ENCODE measurements around the gene FRAS1. TPM values are rescaled to one million over a fixed set of nuclear protein-coding genes. Genes with fewer than 3 reads are reported as not detected.

Gene FRAS1
- total and polyA plus RNA-seq, 8 donors: 4.7 to 21.5 (median 14.7) TPM

DNA sequence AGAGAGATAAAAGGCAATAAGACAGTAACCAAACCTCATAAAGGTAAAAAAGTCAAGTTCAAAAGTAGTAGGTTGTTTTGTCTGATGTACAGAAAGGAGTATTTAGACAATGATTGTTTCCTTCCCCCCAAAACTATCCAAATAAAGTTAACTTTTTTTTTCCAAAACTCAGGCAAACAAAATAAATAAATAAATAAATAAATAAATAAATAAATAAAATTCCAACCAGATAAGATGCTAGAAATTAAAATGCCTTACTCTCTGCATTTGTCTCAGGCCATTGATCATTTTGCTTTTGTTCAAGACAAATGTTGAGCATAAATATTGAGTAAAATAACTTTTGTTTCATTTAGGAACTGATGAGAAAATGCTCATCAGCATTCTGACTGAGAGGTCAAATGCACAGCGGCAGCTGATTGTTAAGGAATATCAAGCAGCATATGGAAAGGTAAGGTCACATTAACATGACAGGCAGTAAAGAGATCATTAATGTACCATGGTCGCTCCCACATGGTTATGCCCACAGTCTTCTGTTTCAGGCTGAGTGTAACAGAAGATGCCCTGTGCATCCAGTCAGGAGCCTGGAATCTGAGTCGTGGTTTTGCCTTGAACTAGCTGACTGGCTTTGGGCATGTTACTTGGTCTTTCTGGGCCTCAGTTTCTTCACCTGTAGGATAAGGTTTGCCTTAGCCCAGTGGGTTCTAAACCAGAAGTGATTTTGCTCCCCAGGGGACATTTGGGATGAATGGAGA lies 521.7 kb downstream of the FRAS1 start:
- no peak for FAIRE-seq
- no peak for ATAC-seq
- TF ChIP-seq CTCF (IDR thresholded peaks at IDR 0.05): no peak
- H3K27me3 ChIP-seq: no peaks in the 10 kb centered on the region
- no peak overlapping the region for H3K4me3 ChIP-seq
- no peak overlapping the region for H3K27ac ChIP-seq
- intact Hi-C loops (cut with DNase I): no loop called here
- 89 to 92% methylated on average over 3 of the region's 3 CpGs for WGBS, 2 donors
- H3K9me3 ChIP-seq: no peaks in the 10 kb centered on the region
- no peak for DNase-seq
- no peaks in the 10 kb centered on the region for H3K36me3 ChIP-seq
- H3K4me1 ChIP-seq: no peaks in the 10 kb centered on the region

- intact Hi-C loops (cut with DNase I): no loop called here
- Histone ChIP-seq H3K27me3 (no peaks in the 10 kb centered on the region), H3K4me3 (no peak overlapping the region), H3K9me3 (no peaks in the 10 kb centered on the region), H3K27ac (no peak overlapping the region), H3K4me1 (no peaks in the 10 kb centered on the region), H3K36me3 (no peaks in the 10 kb centered on the region)
- WGBS, 2 donors: 77 to 85% methylated on average over 3 of the region's 3 CpGs
- FAIRE-seq (no peak), ATAC-seq (peak in 2 of 4 donors; percentile 63 to 66), DNase-seq (no peak)
- TF ChIP-seq CTCF (IDR thresholded peaks at IDR 0.05): no peak
These were observed 524.5 kb downstream of the FRAS1 start for GRCh38 chr4:78581618-78582017.

GRCh38 chr4:78584863-78585547 lies 527.9 kb downstream of the FRAS1 start:
- no peak for FAIRE-seq
- Histone ChIP-seq H3K27ac (no peak overlapping the region), H3K36me3 (no peaks in the 10 kb centered on the region), H3K27me3 (no peaks in the 10 kb centered on the region), H3K4me1 (no peaks in the 10 kb centered on the region), H3K9me3 (no peaks in the 10 kb centered on the region), H3K4me3 (no peak overlapping the region)
- intact Hi-C loops (cut with DNase I): no loop called here
- TF ChIP-seq CTCF (IDR thresholded peaks at IDR 0.05): no peak
- ATAC-seq: peak in 1 of 4 donors; percentile 26
- WGBS, 2 donors: 87 to 94% methylated on average over 4 of the region's 4 CpGs
- DNase-seq: no peak

DNA sequence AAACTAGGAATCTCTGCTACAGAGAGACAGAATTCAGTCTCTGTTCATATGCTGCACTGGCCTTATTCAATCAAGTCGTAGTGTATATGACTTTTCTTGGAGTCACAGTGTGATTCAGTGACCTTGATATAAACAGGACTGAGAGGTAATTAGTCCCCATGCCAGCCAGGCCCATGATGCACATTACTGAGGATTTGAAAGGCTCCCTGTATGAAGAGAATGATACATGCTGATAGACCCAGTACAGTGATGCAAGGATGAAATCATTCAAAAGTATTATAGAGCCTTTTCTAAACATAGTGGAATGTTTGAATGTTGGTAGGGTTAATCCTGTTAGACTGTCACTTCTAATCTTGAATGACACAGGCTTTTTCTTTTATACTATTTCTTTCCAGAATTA lies 528.5 kb downstream of the FRAS1 start:
- Histone ChIP-seq H3K27me3 (no peaks in the 10 kb centered on the region), H3K9me3 (no peaks in the 10 kb centered on the region), H3K36me3 (no peaks in the 10 kb centered on the region), H3K27ac (no peak overlapping the region), H3K4me1 (no peaks in the 10 kb centered on the region), H3K4me3 (no peak overlapping the region)
- DNase-seq: no peak
- 0 to 36% methylated on average over 1 of the region's 1 CpG for WGBS, 2 donors
- ATAC-seq: no peak
- FAIRE-seq: no peak
- no peak for TF ChIP-seq CTCF (IDR thresholded peaks at IDR 0.05)
- intact Hi-C loops (cut with DNase I): no loop called here

All from pancreas (tissue), 10 donors.